T-helper 2 cell treated with Interferon-gamma antibody and Interleukin-4, amounts not matched to agents 5 μg/mL and 100 μg/mL, for 36 hours (primary cell): ENCODE results near the gene NT5DC1.

ENCODE experiments used
- DNase-seq: peaks from one replicate; pipeline ENCODE4 v3.0.0; 2021; ENCODE audit warnings: low spot score
- H3K27ac Mint-ChIP-seq: one replicate; pipeline ENCODE4 v1.8.0; 2021; ENCODE audit warnings: mild to moderate bottlenecking, mixed read lengths
- H3K27me3 Mint-ChIP-seq: one replicate; pipeline ENCODE4 v1.8.0; 2021; ENCODE audit warnings: low read depth, mixed read lengths
- H3K36me3 Mint-ChIP-seq: one replicate; pipeline ENCODE4 v1.8.0; 2021; ENCODE audit warnings: low read depth, mixed read lengths
- H3K4me1 Mint-ChIP-seq: one replicate; pipeline ENCODE4 v1.8.0; 2021; ENCODE audit warnings: low read depth, mixed read lengths
- H3K4me3 Mint-ChIP-seq: one replicate; pipeline ENCODE4 v1.8.0; 2022; ENCODE audit warnings: mild to moderate bottlenecking, moderate library complexity, mixed read lengths
- H3K9me3 Mint-ChIP-seq: one replicate; pipeline ENCODE4 v1.8.0; 2021; ENCODE audit warnings: mixed read lengths

Gene NT5DC1

DNA sequence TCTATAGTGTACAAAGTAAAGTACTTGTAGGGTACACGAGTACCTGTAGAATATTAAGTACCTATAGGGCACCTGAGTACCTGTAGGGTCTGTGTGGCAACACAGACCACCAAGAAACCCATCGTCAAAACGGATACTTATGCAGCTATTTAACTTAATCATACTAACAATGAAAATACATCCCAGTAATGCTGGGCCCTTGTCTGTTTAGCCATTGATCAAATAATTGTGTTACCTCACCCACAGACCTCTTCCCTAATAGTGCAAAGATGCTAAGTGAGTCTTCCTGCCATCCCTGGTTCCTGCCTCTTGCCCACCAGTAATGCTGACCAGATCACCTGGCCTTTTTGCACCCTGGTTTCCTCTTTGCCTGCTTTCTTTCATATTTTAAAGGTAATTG is 32.8 kb downstream of the NT5DC1 start:
- Mint-ChIP-seq H3K4me3 (no peak overlapping the region), H3K9me3 (no peaks in the 10 kb centered on the region), H3K27me3 (no peaks in the 10 kb centered on the region), H3K36me3 (peaks cover 15% of the 10 kb centered on the region), H3K27ac (no peak overlapping the region), H3K4me1 (peaks cover 13% of the 10 kb centered on the region)
- DNase-seq = no peak

DNA sequence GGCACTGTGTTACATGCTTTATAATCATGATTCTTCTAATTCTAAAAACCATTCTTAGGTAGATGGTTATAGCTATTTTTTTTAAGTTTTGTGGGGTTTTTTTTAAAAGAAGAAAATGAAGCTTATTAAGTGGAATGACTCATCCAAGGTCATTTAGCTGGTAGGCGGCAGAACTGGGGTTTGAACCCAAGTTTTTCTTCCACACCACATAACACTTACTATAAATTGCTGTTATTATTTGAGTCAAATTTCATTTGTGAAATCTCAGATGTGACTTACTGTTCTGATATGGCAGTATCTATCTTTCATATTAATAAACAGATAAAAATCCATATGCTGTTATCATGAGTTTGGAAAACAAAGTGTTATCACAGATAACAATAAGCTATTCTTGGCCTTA is 35.7 kb downstream of the NT5DC1 start:
- H3K27me3 Mint-ChIP-seq = no peaks in the 10 kb centered on the region
- DNase-seq = no peak
- no peak overlapping the region for H3K4me3 Mint-ChIP-seq
- no peaks in the 10 kb centered on the region for H3K9me3 Mint-ChIP-seq
- H3K36me3 Mint-ChIP-seq = peaks cover 15% of the 10 kb centered on the region
- peaks cover 9% of the 10 kb centered on the region for H3K4me1 Mint-ChIP-seq
- H3K27ac Mint-ChIP-seq = no peak overlapping the region

DNA sequence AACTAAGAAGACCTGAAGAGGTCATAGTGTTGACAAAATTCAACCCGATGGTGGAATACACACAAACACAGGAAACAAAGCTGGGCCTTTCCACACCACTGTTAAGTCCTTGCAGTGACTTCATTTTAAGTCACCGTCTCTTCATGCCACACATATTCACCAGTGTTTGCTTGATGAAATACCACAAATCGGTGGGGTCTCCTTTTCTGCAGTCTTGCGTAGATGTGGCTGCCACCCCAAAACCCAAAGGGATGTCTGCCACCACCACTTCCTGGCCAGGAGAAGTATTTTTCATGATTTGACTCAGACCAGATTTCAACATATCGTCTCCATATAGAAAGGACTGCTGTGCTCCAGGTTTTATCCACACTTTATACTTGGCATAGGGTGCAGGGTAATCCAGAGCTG is 36.3 kb downstream of the NT5DC1 start:
- peaks cover 9% of the 10 kb centered on the region for H3K4me1 Mint-ChIP-seq
- no peak overlapping the region for H3K27ac Mint-ChIP-seq
- DNase-seq = no peak
- no peaks in the 10 kb centered on the region for H3K9me3 Mint-ChIP-seq
- H3K36me3 Mint-ChIP-seq = peaks cover 15% of the 10 kb centered on the region
- no peak overlapping the region for H3K4me3 Mint-ChIP-seq
- no peaks in the 10 kb centered on the region for H3K27me3 Mint-ChIP-seq

DNA sequence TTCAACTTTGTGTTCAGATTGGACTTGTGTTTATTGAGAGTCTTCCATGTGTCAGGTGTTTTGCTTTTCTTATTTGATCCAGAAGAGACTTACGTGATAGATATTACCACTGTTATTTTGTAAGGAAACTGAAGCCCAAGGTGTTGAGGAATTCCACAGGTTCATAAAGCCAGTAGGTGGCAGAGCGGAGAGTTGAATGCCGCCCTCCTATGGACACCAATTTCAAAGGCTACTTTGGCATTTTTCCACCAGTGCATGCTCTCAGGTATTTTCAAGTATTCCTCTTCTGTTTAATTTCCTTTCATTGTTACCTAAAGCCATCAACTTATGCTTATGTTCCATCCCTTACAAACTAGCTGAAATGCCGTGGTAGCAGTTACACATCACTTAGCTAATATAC is 39.3 kb downstream of the NT5DC1 start:
- Mint-ChIP-seq H3K27ac (no peak overlapping the region), H3K36me3 (peaks cover 11% of the 10 kb centered on the region), H3K27me3 (no peaks in the 10 kb centered on the region), H3K4me3 (no peak overlapping the region), H3K4me1 (peaks cover 9% of the 10 kb centered on the region), H3K9me3 (no peaks in the 10 kb centered on the region)
- no peak for DNase-seq

DNA sequence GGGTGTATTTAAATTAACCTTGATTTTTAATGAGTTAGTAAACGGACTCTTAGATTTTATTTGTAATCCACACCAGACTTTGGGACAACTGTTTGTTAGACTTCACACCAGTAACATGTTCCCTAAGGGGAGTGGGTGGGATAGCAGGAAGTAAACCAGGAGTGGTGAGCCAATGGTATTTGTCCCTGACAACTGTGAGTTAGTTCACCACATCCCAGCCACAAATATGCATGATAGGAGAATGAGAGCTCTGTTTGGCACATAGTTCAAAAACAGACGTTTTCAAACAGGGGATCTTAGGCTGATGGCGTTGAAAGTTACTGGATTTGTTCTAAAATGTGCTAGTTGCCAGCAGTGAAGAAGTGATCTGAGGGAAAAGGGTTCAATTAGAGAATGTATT is 44.0 kb downstream of the NT5DC1 start:
- Mint-ChIP-seq H3K27ac (no peak overlapping the region), H3K27me3 (no peaks in the 10 kb centered on the region)
- DNase-seq = no peak

DNA sequence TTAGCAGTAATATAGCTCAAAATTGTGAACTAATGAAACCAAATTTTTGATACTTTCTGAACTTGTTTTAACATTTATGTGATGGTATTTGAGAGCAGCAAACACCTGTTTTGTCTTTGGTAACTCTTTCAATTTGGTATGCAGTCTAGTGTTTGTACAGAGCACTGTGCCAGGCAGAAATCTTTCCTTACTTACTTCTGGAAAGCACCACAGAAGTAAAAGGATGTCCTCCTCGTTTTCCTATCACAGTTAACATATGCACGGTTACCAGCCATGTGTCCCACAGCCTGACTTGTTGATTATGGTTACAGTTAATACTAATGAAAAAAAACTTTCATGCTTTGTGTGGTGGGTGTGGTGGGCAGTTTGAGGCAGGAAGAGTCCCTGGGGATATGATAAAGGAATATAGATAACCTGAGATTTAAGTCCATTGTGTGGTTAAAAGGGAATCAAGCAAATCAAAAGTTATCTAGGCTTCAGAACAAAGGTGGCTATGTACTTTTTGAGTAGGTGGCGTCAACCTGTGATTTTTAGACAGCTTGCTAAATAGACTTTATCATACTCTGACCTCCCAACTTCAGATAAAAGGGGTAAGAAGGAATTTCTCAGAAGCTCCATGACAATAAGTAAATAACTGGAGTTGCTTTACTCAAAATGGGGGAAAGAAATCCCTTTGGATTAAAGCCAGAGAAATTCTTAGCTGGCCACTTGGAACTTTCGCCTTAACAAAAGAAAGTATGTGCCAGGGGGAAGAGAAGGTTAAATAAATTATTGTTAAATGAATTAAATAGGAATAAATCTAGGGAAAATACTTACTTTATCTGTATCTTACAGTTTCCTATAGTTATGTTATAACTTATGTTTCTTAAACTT is 45.4 kb downstream of the NT5DC1 start:
- H3K4me1 Mint-ChIP-seq = no peaks in the 10 kb centered on the region
- H3K36me3 Mint-ChIP-seq = no peaks in the 10 kb centered on the region
- no peaks in the 10 kb centered on the region for H3K27me3 Mint-ChIP-seq
- H3K9me3 Mint-ChIP-seq = no peaks in the 10 kb centered on the region
- no peak overlapping the region for H3K4me3 Mint-ChIP-seq
- no peak overlapping the region for H3K27ac Mint-ChIP-seq
- DNase-seq = no peak

More for the DNA sequence above, 44.0 kb downstream of the NT5DC1 start:
- H3K4me3 Mint-ChIP-seq = no peak overlapping the region
- no peaks in the 10 kb centered on the region for H3K36me3 Mint-ChIP-seq
- H3K4me1 Mint-ChIP-seq = no peaks in the 10 kb centered on the region
- H3K9me3 Mint-ChIP-seq = no peaks in the 10 kb centered on the region

DNA sequence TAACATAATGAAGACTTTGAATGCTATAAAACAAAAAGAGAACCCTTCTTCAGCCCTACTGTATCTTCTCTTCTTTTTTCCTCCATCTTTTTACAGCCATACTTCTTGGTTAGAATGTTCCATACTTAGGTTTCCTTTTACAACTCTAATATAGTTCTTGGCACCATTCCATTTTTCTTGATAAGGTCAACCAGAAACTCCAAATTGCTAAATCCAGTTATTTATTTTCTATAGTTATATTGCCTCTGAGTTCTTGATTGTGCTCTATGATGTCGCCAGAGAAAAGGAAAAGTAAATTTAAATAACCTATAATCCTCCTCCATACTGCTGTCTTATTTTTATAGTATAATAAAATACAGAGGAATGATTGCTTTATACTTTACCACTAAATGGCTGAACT is 52.0 kb downstream of the NT5DC1 start:
- no peak overlapping the region for H3K4me3 Mint-ChIP-seq
- H3K27ac Mint-ChIP-seq = no peak overlapping the region
- no peaks in the 10 kb centered on the region for H3K27me3 Mint-ChIP-seq
- no peak for DNase-seq
- H3K9me3 Mint-ChIP-seq = no peaks in the 10 kb centered on the region
- no peaks in the 10 kb centered on the region for H3K4me1 Mint-ChIP-seq
- H3K36me3 Mint-ChIP-seq = no peaks in the 10 kb centered on the region

DNA sequence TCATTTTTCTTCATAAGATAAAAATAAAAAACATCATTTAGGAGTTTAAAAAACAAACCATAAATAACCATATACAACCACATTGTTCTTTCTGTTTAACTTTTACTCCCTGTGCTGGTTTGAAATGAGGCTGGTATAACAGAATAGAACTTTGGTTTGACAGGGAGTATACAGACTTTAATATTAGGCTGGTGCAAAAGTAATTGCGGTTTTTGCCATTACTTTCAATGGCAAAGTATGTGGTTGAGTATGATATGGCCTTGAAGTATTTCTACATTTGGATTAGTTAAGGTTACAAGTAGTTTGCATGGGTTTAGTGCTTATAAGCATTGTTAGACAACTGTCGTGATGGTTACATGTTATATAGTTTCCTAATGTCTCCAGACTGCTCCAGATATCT is 54.2 kb downstream of the NT5DC1 start:
- no peak overlapping the region for H3K27ac Mint-ChIP-seq
- H3K4me3 Mint-ChIP-seq = no peak overlapping the region
- H3K4me1 Mint-ChIP-seq = no peaks in the 10 kb centered on the region
- H3K36me3 Mint-ChIP-seq = no peaks in the 10 kb centered on the region
- no peaks in the 10 kb centered on the region for H3K9me3 Mint-ChIP-seq
- no peak for DNase-seq
- no peaks in the 10 kb centered on the region for H3K27me3 Mint-ChIP-seq

DNA sequence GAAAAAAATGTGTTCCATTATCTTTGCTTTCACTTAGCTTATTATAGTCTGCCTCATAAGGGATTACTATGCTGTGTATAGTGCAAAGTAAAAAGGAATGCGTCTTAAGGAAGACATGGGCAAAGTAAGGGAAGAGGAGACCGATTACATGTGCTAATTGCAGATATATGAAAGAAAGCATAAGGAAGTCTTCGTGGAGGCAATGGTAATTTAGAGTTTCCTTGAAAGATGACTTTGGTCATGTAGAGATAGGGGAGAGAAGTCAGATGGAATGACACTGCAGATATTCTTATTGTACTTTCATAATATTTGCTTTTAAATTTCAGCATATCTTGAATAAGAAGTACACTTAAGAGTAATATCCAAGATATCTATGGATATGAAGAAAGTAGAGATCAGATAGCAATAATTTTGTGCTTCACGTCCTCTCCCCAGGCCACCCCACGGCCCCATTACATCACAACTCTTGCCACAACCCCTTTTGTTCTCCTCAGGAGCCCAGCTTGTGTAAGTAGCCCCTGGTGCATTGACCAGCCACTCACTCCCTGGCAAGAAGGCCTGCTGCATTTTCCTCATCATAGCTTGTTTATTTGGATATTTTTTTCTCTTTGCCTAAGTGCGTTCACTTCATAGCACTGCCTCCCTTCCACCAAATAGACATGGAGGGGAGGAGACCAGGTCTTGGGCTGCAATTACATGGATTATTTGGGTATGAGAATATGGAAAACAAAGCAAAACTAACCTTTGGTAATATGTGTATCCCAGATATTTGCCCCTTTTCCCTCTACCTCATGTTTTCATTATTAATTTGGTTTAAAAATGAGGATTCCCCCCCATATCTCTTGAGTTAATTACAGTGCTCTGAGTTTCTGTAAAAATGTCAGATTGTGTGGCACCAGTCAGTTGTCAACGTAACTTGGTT is 56.0 kb downstream of the NT5DC1 start:
- peaks cover 5% of the 10 kb centered on the region for H3K36me3 Mint-ChIP-seq
- no peak overlapping the region for H3K27ac Mint-ChIP-seq
- H3K4me3 Mint-ChIP-seq = no peak overlapping the region
- H3K27me3 Mint-ChIP-seq = no peaks in the 10 kb centered on the region
- H3K9me3 Mint-ChIP-seq = peaks cover 6% of the 10 kb centered on the region
- DNase-seq = no peak
- H3K4me1 Mint-ChIP-seq = no peaks in the 10 kb centered on the region

DNA sequence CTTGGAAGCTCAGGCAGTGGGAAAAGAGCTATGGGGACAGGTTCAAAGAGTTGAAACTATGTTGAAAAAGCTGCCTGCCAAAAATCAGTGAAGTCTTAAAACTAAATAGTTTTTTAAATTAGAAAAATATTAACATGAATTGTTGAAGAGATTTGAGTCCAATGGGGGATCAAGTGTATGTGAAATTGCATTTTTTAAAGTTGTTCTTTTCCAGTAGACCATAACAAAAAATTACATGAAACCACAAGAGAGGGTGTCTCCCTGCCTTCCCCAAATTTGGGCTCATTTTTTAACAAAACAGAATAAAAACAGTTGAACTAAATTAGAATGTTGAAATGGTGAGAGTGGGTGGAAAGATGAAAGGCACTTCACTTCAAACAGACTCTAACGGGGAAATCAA is 56.7 kb downstream of the NT5DC1 start:
- no peaks in the 10 kb centered on the region for H3K27me3 Mint-ChIP-seq
- H3K36me3 Mint-ChIP-seq = peaks cover 6% of the 10 kb centered on the region

DNA sequence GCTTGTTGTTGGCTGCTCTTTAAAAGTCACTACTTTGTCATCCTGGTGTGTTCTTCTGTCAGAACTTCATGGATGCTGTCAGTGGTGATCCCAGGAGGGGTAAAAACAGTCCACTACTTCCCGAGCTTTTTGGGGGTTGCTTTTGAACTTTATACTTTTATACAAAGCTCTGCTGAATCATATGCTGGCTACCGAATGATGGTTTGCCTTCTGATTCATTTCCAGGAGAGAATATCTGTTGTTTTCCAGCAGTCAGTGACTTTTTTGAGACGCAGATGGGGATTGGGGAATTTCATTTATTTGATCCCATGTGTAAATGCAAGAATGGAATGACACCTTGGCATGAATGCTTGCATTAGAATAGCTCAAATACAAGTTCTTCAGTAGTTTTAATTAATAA is 58.0 kb downstream of the NT5DC1 start:
- H3K27ac Mint-ChIP-seq = no peak overlapping the region
- no peak overlapping the region for H3K4me3 Mint-ChIP-seq
- H3K36me3 Mint-ChIP-seq = peaks cover 9% of the 10 kb centered on the region

More for the DNA sequence above, 56.7 kb downstream of the NT5DC1 start:
- DNase-seq = no peak
- Mint-ChIP-seq H3K9me3 (peaks cover 6% of the 10 kb centered on the region), H3K4me1 (no peaks in the 10 kb centered on the region), H3K27ac (no peak overlapping the region), H3K4me3 (no peak overlapping the region)

DNA sequence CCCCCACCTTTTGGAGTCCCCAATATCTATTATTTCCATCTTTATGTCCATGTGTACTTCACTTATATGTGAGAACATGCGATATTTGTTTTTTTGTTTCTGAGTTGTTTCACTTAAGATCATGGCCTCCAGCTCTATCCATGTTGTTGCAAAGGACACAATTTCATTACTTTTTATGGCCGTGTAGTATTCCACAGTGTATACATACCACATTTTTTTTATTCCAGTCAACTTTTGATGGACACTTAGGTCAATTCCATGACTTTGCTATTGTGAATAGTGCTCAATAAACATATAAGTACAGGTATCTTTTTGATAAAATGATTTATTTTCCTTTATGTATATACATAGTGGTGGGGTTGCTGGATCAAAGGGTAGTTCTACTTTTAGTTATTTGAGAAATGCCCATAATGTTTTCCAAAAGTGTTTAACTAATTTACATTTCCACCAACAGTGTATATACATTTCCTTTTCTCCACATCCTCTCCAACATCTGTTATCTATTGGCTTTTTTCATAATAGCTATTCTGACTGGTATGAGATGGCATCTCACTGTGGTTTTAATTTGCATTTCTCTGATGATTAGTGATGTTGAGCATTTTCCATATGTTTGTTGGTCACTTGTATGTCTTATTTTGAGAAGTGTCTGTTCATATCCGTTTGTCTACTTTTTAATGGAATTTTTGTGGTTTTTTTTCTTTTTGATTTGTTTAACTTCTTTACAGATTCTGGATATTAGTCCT is 59.3 kb downstream of the NT5DC1 start:
- H3K27ac Mint-ChIP-seq = no peak overlapping the region
- no peaks in the 10 kb centered on the region for H3K27me3 Mint-ChIP-seq
- peaks cover 9% of the 10 kb centered on the region for H3K36me3 Mint-ChIP-seq
- H3K4me3 Mint-ChIP-seq = no peak overlapping the region
- no peak for DNase-seq
- H3K9me3 Mint-ChIP-seq = peaks cover 21% of the 10 kb centered on the region
- no peaks in the 10 kb centered on the region for H3K4me1 Mint-ChIP-seq

More for the DNA sequence above, 58.0 kb downstream of the NT5DC1 start:
- DNase-seq = no peak
- Mint-ChIP-seq H3K9me3 (peaks cover 13% of the 10 kb centered on the region), H3K27me3 (no peaks in the 10 kb centered on the region), H3K4me1 (no peaks in the 10 kb centered on the region)

DNA sequence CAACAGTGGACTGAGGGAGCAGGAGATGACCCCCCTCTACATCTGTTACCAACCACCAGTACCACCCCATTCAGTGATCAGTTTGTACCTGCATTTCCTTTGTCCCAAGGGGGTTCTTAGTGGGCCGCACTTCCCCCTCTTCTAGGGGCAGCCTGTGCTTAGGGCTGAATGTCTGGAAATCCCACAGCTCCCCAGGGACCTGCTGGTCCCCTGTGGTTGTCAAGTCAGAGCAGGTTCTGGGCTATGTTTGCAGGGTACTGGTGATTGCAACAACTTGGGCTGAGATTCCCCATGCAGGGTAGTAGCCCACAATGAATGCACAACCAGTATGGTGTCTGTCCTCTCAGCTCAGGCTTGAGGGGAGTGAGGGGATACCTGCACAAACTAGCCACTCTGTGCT is 64.9 kb downstream of the NT5DC1 start:
- Mint-ChIP-seq H3K27ac (no peak overlapping the region), H3K4me3 (no peak overlapping the region), H3K9me3 (peaks cover 26% of the 10 kb centered on the region), H3K4me1 (no peaks in the 10 kb centered on the region), H3K36me3 (peaks cover 9% of the 10 kb centered on the region), H3K27me3 (no peaks in the 10 kb centered on the region)
- DNase-seq = no peak

DNA sequence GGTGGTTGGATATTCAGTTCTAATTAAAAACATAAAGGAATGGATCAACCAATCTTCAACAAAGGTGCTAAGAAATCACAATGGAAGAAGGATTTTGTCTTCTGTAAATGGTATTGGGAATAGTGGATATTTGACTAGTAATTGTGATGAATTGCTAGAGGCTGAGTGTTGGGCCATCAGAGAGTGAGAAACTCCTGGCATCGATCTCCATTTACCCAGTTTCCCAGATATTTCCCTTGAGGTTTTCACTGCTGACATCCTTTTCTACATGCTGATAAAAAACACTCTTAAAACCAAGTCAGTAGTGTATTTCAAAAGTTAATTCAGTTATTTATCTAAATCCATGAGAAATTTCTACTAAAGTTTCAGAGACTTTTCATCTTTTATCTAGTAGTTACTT is 65.7 kb downstream of the NT5DC1 start:
- no peak for DNase-seq
- Mint-ChIP-seq H3K4me3 (no peak overlapping the region), H3K9me3 (peaks cover 26% of the 10 kb centered on the region), H3K36me3 (peaks cover 9% of the 10 kb centered on the region), H3K27me3 (no peaks in the 10 kb centered on the region), H3K4me1 (no peaks in the 10 kb centered on the region), H3K27ac (no peak overlapping the region)
